Epithelial cell of proximal tubule (primary cell): ENCODE measurements around the gene CADM1. TPM values are rescaled to one million over a fixed set of nuclear protein-coding genes. Genes with fewer than 3 reads are reported as not detected.

Experiments
- DNase-seq: peaks from one replicate; pipeline ENCODE4 v3.0.0-alpha.2; 2011; ENCODE audit warnings: low read depth
- H3K4me3 ChIP-seq: 2 replicates; pipeline ENCODE4 v1.5.1; 2011; ENCODE audit warnings: low read depth, mild to moderate bottlenecking, low read length
- total RNA-seq: library from RNA; depleted of rRNA; stranded (reverse); fragments of >200 nt; gene quantifications from 2 replicates; pipeline ENCODE4 v1.2.3, GENCODE V29; 2015
- TF ChIP-seq, protein P1 (sequence below): conservative IDR thresholded peaks from 2 replicates; pipeline ENCODE4 v1.5.1; 2012; ENCODE audit warnings: low read depth, mild to moderate bottlenecking, low read length

The CADM1 gene
- total RNA-seq, 1 donor from 2014 or later = 21.3 TPM

DNA sequence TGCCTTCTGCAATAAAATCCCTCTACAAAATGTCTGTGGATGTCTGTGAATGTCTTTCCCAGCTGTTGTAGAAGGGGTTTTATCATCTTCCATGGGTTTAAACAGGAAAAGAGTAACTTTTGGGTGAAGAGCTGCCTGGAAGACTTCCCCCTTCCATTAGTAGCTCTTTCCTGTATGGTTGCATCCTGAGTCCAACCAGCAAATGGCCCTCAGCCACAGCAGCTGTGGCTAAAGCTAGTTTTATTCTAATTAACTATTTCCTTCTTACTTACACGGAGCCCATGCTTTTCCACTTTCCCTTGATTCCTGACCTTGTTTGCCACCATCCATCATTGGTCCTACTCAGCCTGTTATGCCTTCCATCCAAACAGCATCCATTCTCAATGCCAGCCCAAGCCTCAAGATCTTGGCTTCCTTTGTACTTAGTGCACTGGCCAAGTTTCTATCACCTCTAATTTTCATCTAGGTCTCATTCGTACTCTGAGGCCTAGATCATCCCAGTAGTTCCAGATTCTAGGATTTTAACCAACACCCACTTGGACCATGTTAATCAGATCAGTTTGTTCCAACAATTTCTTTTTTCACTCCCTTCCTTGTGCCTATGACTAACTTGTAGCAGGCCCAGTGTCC lies 41.5 kb upstream of the CADM1 start:
- no peak for DNase-seq
- H3K4me3 ChIP-seq = no peak overlapping the region
- TF ChIP-seq, protein P1, sequence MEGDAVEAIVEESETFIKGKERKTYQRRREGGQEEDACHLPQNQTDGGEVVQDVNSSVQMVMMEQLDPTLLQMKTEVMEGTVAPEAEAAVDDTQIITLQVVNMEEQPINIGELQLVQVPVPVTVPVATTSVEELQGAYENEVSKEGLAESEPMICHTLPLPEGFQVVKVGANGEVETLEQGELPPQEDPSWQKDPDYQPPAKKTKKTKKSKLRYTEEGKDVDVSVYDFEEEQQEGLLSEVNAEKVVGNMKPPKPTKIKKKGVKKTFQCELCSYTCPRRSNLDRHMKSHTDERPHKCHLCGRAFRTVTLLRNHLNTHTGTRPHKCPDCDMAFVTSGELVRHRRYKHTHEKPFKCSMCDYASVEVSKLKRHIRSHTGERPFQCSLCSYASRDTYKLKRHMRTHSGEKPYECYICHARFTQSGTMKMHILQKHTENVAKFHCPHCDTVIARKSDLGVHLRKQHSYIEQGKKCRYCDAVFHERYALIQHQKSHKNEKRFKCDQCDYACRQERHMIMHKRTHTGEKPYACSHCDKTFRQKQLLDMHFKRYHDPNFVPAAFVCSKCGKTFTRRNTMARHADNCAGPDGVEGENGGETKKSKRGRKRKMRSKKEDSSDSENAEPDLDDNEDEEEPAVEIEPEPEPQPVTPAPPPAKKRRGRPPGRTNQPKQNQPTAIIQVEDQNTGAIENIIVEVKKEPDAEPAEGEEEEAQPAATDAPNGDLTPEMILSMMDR = no peak

- H3K4me3 ChIP-seq = no peak overlapping the region
- TF ChIP-seq, protein P1 = no peak
- DNase-seq = no peak
Observed at GRCh38 chr11:115544422-115544948, 40.3 kb upstream of the CADM1 start.

GRCh38 chr11:115541518-115541917 lies 37.3 kb upstream of the CADM1 start:
- H3K4me3 ChIP-seq = no peak overlapping the region
- DNase-seq = no peak
- TF ChIP-seq, protein P1 = no peak

DNA sequence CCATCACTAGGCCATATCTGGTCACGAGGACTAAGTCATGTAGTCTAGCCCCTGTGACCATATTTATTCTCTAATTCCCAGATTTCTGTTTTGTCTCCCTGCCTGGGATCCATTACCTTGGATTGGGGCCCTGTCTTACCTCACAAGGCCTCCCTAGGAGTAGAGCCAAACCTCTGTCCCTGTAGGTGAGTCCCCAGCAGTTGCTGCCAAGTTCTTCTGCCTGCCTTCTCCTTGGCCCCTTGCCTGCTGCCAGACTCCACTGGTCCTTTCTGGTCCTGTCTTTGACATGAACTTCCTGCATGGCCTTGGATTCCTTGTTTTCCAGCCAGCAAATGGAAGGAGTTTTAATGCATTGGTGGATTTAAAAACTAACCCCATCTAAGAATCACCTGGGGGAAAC lies 35.6 kb upstream of the CADM1 start:
- TF ChIP-seq, protein P1 = no peak
- DNase-seq = no peak
- H3K4me3 ChIP-seq = no peak overlapping the region

- TF ChIP-seq, protein P1 = no peak
- H3K4me3 ChIP-seq = no peak overlapping the region
- DNase-seq = no peak
Observed at GRCh38 chr11:115535781-115536180, 31.6 kb upstream of the CADM1 start.

- no peak for DNase-seq
- TF ChIP-seq, protein P1 = no peak
- no peak overlapping the region for H3K4me3 ChIP-seq
Observed at GRCh38 chr11:115530752-115531151, 26.5 kb upstream of the CADM1 start.

- TF ChIP-seq, protein P1 = no peak
- DNase-seq = no peak
- H3K4me3 ChIP-seq = no peak overlapping the region
Observed at GRCh38 chr11:115528225-115528624, 24.0 kb upstream of the CADM1 start.
